ENCODE results near the gene HSPB6. TPM values are rescaled to one million over a fixed set of nuclear protein-coding genes. Genes with fewer than 3 reads are reported as not detected.

The HSPB6 gene
- total and polyA plus RNA-seq, 12 donors = 21.1 to 932 (median 265) TPM

DNA sequence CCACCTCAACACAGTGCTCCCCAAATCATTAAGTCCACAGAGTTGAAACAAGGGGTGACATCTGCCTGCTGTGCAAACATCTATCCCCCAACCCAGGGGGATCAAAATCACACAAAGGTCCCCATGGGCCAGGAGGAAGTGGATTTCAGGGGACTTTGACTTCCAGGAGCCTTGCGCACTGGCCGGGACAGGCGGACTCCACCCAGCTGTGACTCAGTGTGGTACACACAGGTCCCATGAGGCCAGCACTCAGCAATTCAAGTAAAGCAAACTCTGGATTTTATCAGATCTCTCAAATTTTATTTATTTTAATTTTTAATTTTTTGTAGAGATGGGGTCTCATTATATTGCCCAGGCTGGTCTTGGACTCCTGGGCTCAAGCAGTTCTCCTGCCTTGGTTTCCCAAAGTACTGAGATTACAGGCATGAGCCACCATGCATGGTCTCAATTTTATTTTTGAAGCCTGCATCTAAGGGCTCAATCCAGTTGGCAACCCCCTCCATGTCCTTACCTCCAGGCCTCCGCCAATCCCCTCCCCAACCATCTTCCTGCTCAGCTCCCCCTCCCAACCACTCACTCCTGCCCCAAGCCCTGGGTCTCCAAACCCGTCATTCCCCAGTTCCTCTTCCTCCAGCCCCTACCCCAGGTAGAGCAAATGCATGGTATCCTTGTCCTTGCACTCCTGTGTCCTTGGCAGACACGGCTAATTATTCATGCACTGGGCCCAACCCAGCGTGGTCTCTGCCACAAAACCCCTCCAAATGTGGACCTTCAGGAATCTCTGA lies 36.7 kb upstream of the HSPB6 start:
- 64 to 82% (median 75%) methylated on average over 7 of the region's 7 CpGs for WGBS, 4 donors
- intact Hi-C loops (cut with DNase I) = no loop called here
- no peak overlapping the region for H3K4me3 ChIP-seq

DNA sequence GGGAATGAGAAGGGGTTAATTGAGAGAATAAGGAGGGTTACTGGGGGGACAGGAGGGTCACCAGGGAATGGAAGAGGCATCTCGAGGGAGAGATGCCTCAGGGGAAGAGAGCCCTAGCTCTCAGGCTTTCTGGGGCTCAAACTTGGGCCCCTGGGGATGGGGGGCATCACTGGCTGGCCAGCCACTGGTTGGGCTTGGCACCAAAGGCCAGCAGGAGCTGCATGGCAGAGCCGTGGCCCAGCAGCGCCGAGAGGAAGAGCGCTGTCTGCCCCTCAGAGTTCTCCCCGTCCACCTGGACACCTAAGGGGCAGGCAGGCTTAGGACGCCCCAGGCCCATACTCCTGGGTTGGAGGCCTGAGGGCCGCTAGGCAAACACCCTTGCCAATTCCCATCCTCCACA lies 36.1 kb upstream of the HSPB6 start:
- H3K27me3 ChIP-seq = peaks cover 3% of the 10 kb centered on the region
- no peak overlapping the region for H3K27ac ChIP-seq
- H3K9me3 ChIP-seq (replicated peaks in 1 of 3) = no peaks in the 10 kb centered on the region
- H3K36me3 ChIP-seq (replicated peaks in 1 of 2) = no peaks in the 10 kb centered on the region
- intact Hi-C loops (cut with DNase I) = no loop called here
- H3K4me3 ChIP-seq = no peak overlapping the region
- DNase-seq = no peak
- TF ChIP-seq POLR2A (IDR thresholded peaks at IDR 0.05) = no peak
- TF ChIP-seq, protein P1, sequence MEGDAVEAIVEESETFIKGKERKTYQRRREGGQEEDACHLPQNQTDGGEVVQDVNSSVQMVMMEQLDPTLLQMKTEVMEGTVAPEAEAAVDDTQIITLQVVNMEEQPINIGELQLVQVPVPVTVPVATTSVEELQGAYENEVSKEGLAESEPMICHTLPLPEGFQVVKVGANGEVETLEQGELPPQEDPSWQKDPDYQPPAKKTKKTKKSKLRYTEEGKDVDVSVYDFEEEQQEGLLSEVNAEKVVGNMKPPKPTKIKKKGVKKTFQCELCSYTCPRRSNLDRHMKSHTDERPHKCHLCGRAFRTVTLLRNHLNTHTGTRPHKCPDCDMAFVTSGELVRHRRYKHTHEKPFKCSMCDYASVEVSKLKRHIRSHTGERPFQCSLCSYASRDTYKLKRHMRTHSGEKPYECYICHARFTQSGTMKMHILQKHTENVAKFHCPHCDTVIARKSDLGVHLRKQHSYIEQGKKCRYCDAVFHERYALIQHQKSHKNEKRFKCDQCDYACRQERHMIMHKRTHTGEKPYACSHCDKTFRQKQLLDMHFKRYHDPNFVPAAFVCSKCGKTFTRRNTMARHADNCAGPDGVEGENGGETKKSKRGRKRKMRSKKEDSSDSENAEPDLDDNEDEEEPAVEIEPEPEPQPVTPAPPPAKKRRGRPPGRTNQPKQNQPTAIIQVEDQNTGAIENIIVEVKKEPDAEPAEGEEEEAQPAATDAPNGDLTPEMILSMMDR (IDR thresholded peaks at IDR 0.05) = no peak
- H3K4me1 ChIP-seq (replicated peaks in 1 of 2) = no peaks in the 10 kb centered on the region
- 35 to 85% (median 79%) methylated on average over 2 to 8 of the region's 8 CpGs for WGBS, 4 donors

More for the DNA sequence above, 36.7 kb upstream of the HSPB6 start:
- no peaks in the 10 kb centered on the region for H3K4me1 ChIP-seq (replicated peaks in 1 of 2)
- no peak for TF ChIP-seq POLR2A (IDR thresholded peaks at IDR 0.05)
- TF ChIP-seq, protein P1 (IDR thresholded peaks at IDR 0.05) = no peak
- no peak overlapping the region for H3K27ac ChIP-seq
- peaks cover 8% of the 10 kb centered on the region for H3K27me3 ChIP-seq
- no peaks in the 10 kb centered on the region for H3K9me3 ChIP-seq (replicated peaks in 1 of 3)
- no peaks in the 10 kb centered on the region for H3K36me3 ChIP-seq (replicated peaks in 1 of 2)
- no peak for DNase-seq

DNA sequence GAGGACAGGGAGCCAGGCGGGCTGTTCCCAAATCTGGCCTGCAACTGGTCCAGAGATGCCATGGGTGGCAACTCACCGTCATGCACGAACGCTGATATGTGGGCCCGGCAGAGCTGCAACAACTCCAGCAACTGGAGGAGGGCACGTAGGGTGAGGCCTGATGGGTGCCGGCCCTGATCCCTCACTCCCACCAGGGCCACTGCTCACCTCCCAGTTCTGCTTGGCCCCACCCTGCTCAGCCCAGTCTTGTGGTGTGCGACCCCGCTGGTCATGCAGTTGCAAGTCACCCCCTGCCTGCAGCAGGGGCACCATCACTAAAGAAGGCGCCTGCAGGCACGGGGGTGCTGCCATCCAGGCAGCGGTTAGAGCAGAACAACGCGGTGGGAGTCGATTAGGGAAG lies 35.5 kb upstream of the HSPB6 start:
- Histone ChIP-seq H3K27me3 (no peaks in the 10 kb centered on the region), H3K9me3 (replicated peaks in 1 of 3) (no peaks in the 10 kb centered on the region), H3K27ac (no peak overlapping the region), H3K36me3 (replicated peaks in 1 of 2) (no peaks in the 10 kb centered on the region), H3K4me1 (replicated peaks in 1 of 2) (no peaks in the 10 kb centered on the region), H3K4me3 (no peak overlapping the region)
- no peak for DNase-seq
- intact Hi-C loops (cut with DNase I) = no loop called here
- WGBS, 4 donors = 88 to 98% (median 91%) methylated on average over 12 to 15 of the region's 15 CpGs
- TF ChIP-seq, protein P1 (IDR thresholded peaks at IDR 0.05) = no peak
- TF ChIP-seq POLR2A (IDR thresholded peaks at IDR 0.05) = no peak

DNA sequence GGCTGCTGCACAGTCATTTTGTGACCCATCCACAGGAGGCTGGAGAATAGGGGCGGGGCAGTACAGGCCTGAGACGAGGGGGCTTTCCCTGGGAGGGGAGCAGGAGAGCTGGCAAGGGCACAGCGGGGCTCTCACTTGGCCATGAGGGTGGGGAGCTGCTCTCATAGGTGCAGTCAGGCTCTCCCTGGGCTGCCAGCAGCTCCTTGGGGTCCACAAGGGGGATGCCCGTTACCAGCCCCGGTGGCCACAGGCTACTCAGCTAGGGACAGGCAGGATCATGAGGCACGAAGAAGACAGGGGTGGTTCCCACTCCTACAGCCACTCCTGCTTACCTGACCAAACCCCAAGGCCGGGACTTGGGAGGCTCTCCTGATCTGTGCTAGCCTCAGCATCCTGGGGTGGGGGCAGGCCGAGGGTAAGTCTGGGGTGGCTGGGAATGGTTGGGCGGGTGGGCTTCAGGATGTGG lies 35.0 kb upstream of the HSPB6 start:
- Histone ChIP-seq H3K27ac (no peak overlapping the region), H3K4me1 (replicated peaks in 1 of 2) (no peaks in the 10 kb centered on the region), H3K9me3 (replicated peaks in 1 of 3) (no peaks in the 10 kb centered on the region), H3K36me3 (replicated peaks in 1 of 2) (no peaks in the 10 kb centered on the region), H3K27me3 (no peaks in the 10 kb centered on the region), H3K4me3 (no peak overlapping the region)
- no peak for DNase-seq
- TF ChIP-seq POLR2A (IDR thresholded peaks at IDR 0.05) = no peak
- TF ChIP-seq, protein P1 (IDR thresholded peaks at IDR 0.05) = no peak
- 83 to 92% (median 89%) methylated on average over 5 to 9 of the region's 9 CpGs for WGBS, 4 donors
- intact Hi-C loops (cut with DNase I) = no loop called here

All from adrenal gland (tissue), 12 donors.